ENCODE results near the gene POLR3B. TPM values are rescaled to one million over a fixed set of nuclear protein-coding genes. Genes with fewer than 3 reads are reported as not detected.

The POLR3B gene
- total and polyA plus RNA-seq, 4 donors = 11.9 to 20.3 (median 13.3) TPM

DNA sequence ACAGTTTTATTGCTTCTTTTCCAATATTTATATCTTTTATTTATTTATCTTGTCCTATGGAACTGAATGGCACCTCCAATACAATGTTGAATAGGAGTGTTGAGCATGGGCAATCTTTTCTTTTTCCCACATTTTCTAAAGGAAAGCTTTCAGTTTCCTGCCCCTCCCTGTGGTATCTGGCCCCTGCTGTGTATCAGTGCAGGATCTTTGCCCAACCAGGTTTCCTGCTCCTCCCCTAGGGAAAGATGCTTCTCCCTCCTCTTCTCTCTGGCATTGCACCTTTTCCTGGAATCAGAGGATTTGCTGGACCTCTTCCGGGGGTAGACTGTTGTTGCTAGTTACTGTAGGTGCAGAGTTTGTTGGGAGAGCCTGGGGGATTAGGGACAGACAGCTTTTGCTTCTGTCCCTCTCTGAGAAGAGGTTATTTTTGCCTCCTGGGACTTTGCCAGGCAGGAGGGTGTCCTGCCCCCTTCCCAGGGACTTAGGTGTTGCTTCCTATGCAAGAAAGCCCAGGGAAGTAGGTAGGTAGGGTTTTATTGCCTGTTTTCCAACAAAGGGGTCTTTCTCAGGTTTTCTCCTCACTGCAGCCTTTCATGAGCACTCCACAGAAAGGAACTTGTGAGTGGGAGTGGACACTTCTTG, 67.6 kb downstream of the POLR3B start:
- WGBS (ENCODE audit: insufficient coverage) = no CpG with 5 or more reads among the region's 1 CpG
- H3K36me3 ChIP-seq (ENCODE audit: control insufficient read depth, insufficient read depth, low read length) = no peaks in the 10 kb centered on the region
- H3K4me1 ChIP-seq (ENCODE audit: control insufficient read depth, insufficient read depth, low read length) = peaks cover 7% of the 10 kb centered on the region
- H3K27ac ChIP-seq (ENCODE audit: low read depth, low read length) = no peak overlapping the region
- H3K4me3 ChIP-seq (ENCODE audit: low read depth, low read length) = no peak overlapping the region
- no peaks in the 10 kb centered on the region for H3K9me3 ChIP-seq (ENCODE audit: control insufficient read depth, insufficient read depth, low read length)
- no peaks in the 10 kb centered on the region for H3K27me3 ChIP-seq (ENCODE audit: control insufficient read depth, insufficient read depth, low read length)
- no peak for DNase-seq (ENCODE audit: low read depth in 4 of 6, low spot score in 6 of 6)

- peaks cover 7% of the 10 kb centered on the region for H3K4me1 ChIP-seq (ENCODE audit: control insufficient read depth, insufficient read depth, low read length)
- WGBS (ENCODE audit: insufficient coverage) = no CpG with 5 or more reads among the region's 1 CpG
- H3K27me3 ChIP-seq (ENCODE audit: control insufficient read depth, insufficient read depth, low read length) = no peaks in the 10 kb centered on the region
- H3K9me3 ChIP-seq (ENCODE audit: control insufficient read depth, insufficient read depth, low read length) = no peaks in the 10 kb centered on the region
- H3K27ac ChIP-seq (ENCODE audit: low read depth, low read length) = peak overlapping the region; percentile 75
- no peak overlapping the region for H3K4me3 ChIP-seq (ENCODE audit: low read depth, low read length)
- DNase-seq (ENCODE audit: low read depth in 4 of 6, low spot score in 6 of 6) = no peak
- no peaks in the 10 kb centered on the region for H3K36me3 ChIP-seq (ENCODE audit: control insufficient read depth, insufficient read depth, low read length)
Measured at GRCh38 chr12:106427917-106428316, 70.4 kb downstream of the POLR3B start.

GRCh38 chr12:106428384-106428783, 70.8 kb downstream of the POLR3B start:
- Histone ChIP-seq H3K9me3 (ENCODE audit: control insufficient read depth, insufficient read depth, low read length) (no peaks in the 10 kb centered on the region), H3K27ac (ENCODE audit: low read depth, low read length) (peak overlapping the region; percentile 75), H3K27me3 (ENCODE audit: control insufficient read depth, insufficient read depth, low read length) (no peaks in the 10 kb centered on the region), H3K4me1 (ENCODE audit: control insufficient read depth, insufficient read depth, low read length) (peaks cover 7% of the 10 kb centered on the region), H3K36me3 (ENCODE audit: control insufficient read depth, insufficient read depth, low read length) (no peaks in the 10 kb centered on the region), H3K4me3 (ENCODE audit: low read depth, low read length) (no peak overlapping the region)
- peak in 4 of 6 donors; percentile 55 to 90 (median 74) for DNase-seq (ENCODE audit: low read depth in 4 of 6, low spot score in 6 of 6)
- WGBS (ENCODE audit: insufficient coverage) = 0% methylated on average over 1 of the region's 2 CpGs

DNA sequence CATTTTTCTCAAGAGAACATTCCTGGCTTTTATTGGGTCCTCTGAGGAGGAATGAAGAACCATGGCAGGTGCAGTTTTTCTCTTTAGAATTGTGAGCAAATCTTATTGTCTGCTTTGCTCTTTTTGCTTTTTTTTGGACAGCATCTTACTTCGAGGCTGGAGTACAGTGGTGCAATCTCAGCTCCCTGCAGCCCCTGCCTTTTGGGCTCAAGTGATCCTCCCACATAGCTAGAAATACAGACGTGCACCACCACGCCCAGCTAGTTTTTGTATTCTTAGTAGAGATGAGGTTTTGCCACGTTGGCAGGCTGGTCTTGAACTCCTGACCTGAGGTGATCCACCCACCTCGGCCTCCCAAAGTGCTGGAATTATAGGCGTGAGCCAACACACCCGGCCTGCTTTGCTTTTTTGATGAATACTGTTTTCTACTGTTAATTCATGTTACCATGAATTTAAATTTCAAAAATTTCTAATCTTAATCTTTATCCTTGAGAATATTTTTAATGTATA, 71.5 kb downstream of the POLR3B start:
- peaks cover 7% of the 10 kb centered on the region for H3K4me1 ChIP-seq (ENCODE audit: control insufficient read depth, insufficient read depth, low read length)
- WGBS (ENCODE audit: insufficient coverage) = no CpG with 5 or more reads among the region's 7 CpGs
- no peaks in the 10 kb centered on the region for H3K9me3 ChIP-seq (ENCODE audit: control insufficient read depth, insufficient read depth, low read length)
- peak overlapping the region; percentile 19 for H3K27ac ChIP-seq (ENCODE audit: low read depth, low read length)
- H3K4me3 ChIP-seq (ENCODE audit: low read depth, low read length) = no peak overlapping the region
- no peak for DNase-seq (ENCODE audit: low read depth in 4 of 6, low spot score in 6 of 6)
- no peaks in the 10 kb centered on the region for H3K36me3 ChIP-seq (ENCODE audit: control insufficient read depth, insufficient read depth, low read length)
- H3K27me3 ChIP-seq (ENCODE audit: control insufficient read depth, insufficient read depth, low read length) = no peaks in the 10 kb centered on the region

DNA sequence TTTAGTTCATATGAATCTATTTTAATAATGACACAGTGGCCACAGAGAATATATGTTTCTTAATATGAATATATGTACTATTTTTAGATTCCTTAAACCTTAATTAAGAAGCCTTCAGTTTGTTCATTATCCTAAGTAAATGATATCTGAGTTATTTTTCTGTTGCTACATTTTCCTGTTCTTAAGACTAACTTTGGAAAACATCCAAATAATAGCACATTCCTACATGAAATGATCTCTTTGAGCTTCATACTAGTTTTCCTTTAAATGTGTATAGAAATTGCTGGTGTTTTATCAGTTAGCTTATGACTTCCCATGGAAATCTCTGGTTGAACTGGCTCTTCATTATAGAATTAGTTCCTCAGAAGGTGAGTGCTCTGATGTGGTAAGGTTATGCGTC, 72.1 kb downstream of the POLR3B start:
- Histone ChIP-seq H3K9me3 (ENCODE audit: control insufficient read depth, insufficient read depth, low read length) (no peaks in the 10 kb centered on the region), H3K36me3 (ENCODE audit: control insufficient read depth, insufficient read depth, low read length) (no peaks in the 10 kb centered on the region), H3K27ac (ENCODE audit: low read depth, low read length) (no peak overlapping the region), H3K4me3 (ENCODE audit: low read depth, low read length) (no peak overlapping the region), H3K27me3 (ENCODE audit: control insufficient read depth, insufficient read depth, low read length) (no peaks in the 10 kb centered on the region), H3K4me1 (ENCODE audit: control insufficient read depth, insufficient read depth, low read length) (peaks cover 8% of the 10 kb centered on the region)
- no CpG with 5 or more reads among the region's 1 CpG for WGBS (ENCODE audit: insufficient coverage)
- no peak for DNase-seq (ENCODE audit: low read depth in 4 of 6, low spot score in 6 of 6)

GRCh38 chr12:106431839-106432411, 74.4 kb downstream of the POLR3B start:
- Histone ChIP-seq H3K9me3 (ENCODE audit: control insufficient read depth, insufficient read depth, low read length) (no peaks in the 10 kb centered on the region), H3K4me1 (ENCODE audit: control insufficient read depth, insufficient read depth, low read length) (peaks cover 10% of the 10 kb centered on the region), H3K27me3 (ENCODE audit: control insufficient read depth, insufficient read depth, low read length) (no peaks in the 10 kb centered on the region), H3K36me3 (ENCODE audit: control insufficient read depth, insufficient read depth, low read length) (no peaks in the 10 kb centered on the region), H3K4me3 (ENCODE audit: low read depth, low read length) (no peak overlapping the region), H3K27ac (ENCODE audit: low read depth, low read length) (no peak overlapping the region)
- DNase-seq (ENCODE audit: low read depth in 4 of 6, low spot score in 6 of 6) = no peak
- no CpG with 5 or more reads among the region's 3 CpGs for whole genome bisulfite sequencing (ENCODE audit: insufficient coverage)

DNA sequence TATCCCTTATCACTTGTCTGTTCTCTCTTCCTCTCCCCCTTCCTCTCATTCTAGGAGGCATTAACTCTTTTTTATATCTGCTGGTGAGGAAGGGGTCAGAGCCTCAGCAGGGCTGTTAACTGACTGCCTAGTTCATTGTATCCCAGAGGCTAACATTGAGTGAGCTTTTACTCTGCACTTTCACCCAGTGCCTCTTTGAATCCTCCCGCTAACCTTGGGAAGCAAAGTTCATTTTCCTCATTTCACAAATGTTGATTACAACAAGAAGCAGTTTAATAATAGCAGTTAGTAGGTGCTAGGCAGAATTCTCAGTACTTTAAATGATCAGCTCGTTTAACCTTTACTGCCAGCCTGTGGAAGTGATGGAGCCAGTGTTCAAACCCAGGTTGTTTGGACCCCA, 75.5 kb downstream of the POLR3B start:
- WGBS (ENCODE audit: insufficient coverage) = 80% methylated on average over 1 of the region's 2 CpGs
- H3K4me1 ChIP-seq (ENCODE audit: control insufficient read depth, insufficient read depth, low read length) = peaks cover 10% of the 10 kb centered on the region
- no peaks in the 10 kb centered on the region for H3K36me3 ChIP-seq (ENCODE audit: control insufficient read depth, insufficient read depth, low read length)
- H3K4me3 ChIP-seq (ENCODE audit: low read depth, low read length) = no peak overlapping the region
- H3K27ac ChIP-seq (ENCODE audit: low read depth, low read length) = no peak overlapping the region
- H3K9me3 ChIP-seq (ENCODE audit: control insufficient read depth, insufficient read depth, low read length) = no peaks in the 10 kb centered on the region
- no peak for DNase-seq (ENCODE audit: low read depth in 4 of 6, low spot score in 6 of 6)
- no peaks in the 10 kb centered on the region for H3K27me3 ChIP-seq (ENCODE audit: control insufficient read depth, insufficient read depth, low read length)

- 69% methylated on average over 3 of the region's 4 CpGs for WGBS (ENCODE audit: insufficient coverage)
- H3K4me1 ChIP-seq (ENCODE audit: control insufficient read depth, insufficient read depth, low read length) = peaks cover 6% of the 10 kb centered on the region
- DNase-seq (ENCODE audit: low read depth in 4 of 6, low spot score in 6 of 6) = peak in 2 of 6 donors; percentile 23 to 64
- no peak overlapping the region for H3K4me3 ChIP-seq (ENCODE audit: low read depth, low read length)
- no peak overlapping the region for H3K27ac ChIP-seq (ENCODE audit: low read depth, low read length)
- no peaks in the 10 kb centered on the region for H3K27me3 ChIP-seq (ENCODE audit: control insufficient read depth, insufficient read depth, low read length)
- no peaks in the 10 kb centered on the region for H3K9me3 ChIP-seq (ENCODE audit: control insufficient read depth, insufficient read depth, low read length)
- H3K36me3 ChIP-seq (ENCODE audit: control insufficient read depth, insufficient read depth, low read length) = no peaks in the 10 kb centered on the region
Measured at GRCh38 chr12:106434526-106434925, 77.0 kb downstream of the POLR3B start.

DNA sequence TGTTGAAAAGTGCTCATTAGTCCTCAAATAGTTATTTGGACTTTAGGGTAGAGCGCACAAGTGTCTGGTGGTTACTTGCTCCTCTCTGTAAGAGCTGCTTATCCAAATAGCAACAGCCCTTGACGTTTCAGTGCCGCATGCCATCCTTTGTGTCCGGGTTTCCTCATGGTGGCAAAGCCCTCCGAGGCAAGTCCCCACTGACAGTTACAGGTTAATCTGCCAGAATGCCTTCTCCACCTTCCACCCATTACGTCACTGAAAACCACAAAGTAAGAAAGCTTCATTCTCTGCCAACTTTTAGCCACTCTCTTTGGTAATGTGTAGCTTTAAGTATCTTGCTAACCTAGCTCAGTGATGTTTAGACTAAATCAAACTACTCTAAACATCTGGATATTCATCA, 78.6 kb downstream of the POLR3B start:
- no peak overlapping the region for H3K27ac ChIP-seq (ENCODE audit: low read depth, low read length)
- peak in 2 of 6 donors; percentile 12 to 26 for DNase-seq (ENCODE audit: low read depth in 4 of 6, low spot score in 6 of 6)
- no peaks in the 10 kb centered on the region for H3K9me3 ChIP-seq (ENCODE audit: control insufficient read depth, insufficient read depth, low read length)
- no peaks in the 10 kb centered on the region for H3K36me3 ChIP-seq (ENCODE audit: control insufficient read depth, insufficient read depth, low read length)
- H3K4me3 ChIP-seq (ENCODE audit: low read depth, low read length) = no peak overlapping the region
- WGBS (ENCODE audit: insufficient coverage) = 54% methylated on average over 4 of the region's 6 CpGs
- H3K4me1 ChIP-seq (ENCODE audit: control insufficient read depth, insufficient read depth, low read length) = peaks cover 6% of the 10 kb centered on the region
- H3K27me3 ChIP-seq (ENCODE audit: control insufficient read depth, insufficient read depth, low read length) = no peaks in the 10 kb centered on the region

- Histone ChIP-seq H3K27me3 (ENCODE audit: control insufficient read depth, insufficient read depth, low read length) (no peaks in the 10 kb centered on the region), H3K36me3 (ENCODE audit: control insufficient read depth, insufficient read depth, low read length) (no peaks in the 10 kb centered on the region), H3K9me3 (ENCODE audit: control insufficient read depth, insufficient read depth, low read length) (no peaks in the 10 kb centered on the region), H3K4me3 (ENCODE audit: low read depth, low read length) (no peak overlapping the region), H3K27ac (ENCODE audit: low read depth, low read length) (no peak overlapping the region), H3K4me1 (ENCODE audit: control insufficient read depth, insufficient read depth, low read length) (no peaks in the 10 kb centered on the region)
- no peak for DNase-seq (ENCODE audit: low read depth in 4 of 6, low spot score in 6 of 6)
- WGBS (ENCODE audit: insufficient coverage) = no CpG with 5 or more reads among the region's 2 CpGs
Measured at GRCh38 chr12:106442575-106442974, 85.0 kb downstream of the POLR3B start.
